Measurements from ENCODE around the gene KIZ. TPM values are rescaled to one million over a fixed set of nuclear protein-coding genes. Genes with fewer than 3 reads are reported as not detected.

Gene KIZ
- total RNA-seq, 4 donors from 2014 or later = 23.2 to 58.7 (median 28.3) TPM

GRCh38 chr20:21133917-21134622 is 8.2 kb downstream of the KIZ start:
- Histone ChIP-seq H3K36me3 (no peaks in the 10 kb centered on the region), H3K27me3 (no peaks in the 10 kb centered on the region), H3K4me3 (no peak overlapping the region), H3K9me3 (no peaks in the 10 kb centered on the region), H3K27ac (no peak overlapping the region), H3K4me1 (no peaks in the 10 kb centered on the region)
- TF ChIP-seq POLR2A (IDR thresholded peaks at IDR 0.05) = no peak
- TF ChIP-seq CTCF (IDR thresholded peaks at IDR 0.05) = no peak
- DNase-seq = no peak
- intact Hi-C loops (cut with DNase I; ENCODE audit: low total_unique reads) = loop anchor here (10.0 kb wide), 1 partner anchor 91 kb away; no protein-coding TSS in a partner anchor

DNA sequence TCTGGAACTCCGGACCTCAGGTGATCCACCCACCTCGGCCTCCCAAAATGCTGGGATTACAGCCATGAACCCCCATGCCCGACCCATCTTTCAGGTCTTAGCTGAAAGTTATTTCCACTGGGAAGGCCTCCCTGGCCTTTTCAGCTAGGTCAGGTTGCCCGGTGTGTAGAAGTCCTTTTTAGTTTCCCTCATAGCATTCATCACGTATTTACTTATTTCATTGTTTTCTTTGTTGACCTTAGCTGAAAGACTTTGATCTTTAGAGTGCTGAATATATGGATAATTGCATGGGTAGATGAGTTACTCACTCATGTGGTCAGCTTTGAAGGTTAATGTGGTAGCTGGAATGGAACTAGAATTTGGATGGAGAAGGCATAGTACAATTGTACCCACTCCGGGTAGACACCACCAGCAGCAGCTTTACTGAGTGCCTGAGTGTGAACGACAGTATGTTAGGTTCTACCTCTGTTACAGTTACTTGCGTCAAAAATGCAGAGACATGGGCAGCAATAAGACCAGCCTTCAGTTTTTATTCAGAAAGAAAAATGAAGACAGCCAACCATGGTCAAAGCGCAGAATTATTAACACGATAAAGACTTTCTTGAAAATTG is 9.1 kb downstream of the KIZ start:
- Histone ChIP-seq H3K36me3 (no peaks in the 10 kb centered on the region), H3K27ac (no peak overlapping the region), H3K9me3 (no peaks in the 10 kb centered on the region), H3K4me1 (no peaks in the 10 kb centered on the region), H3K4me3 (no peak overlapping the region), H3K27me3 (no peaks in the 10 kb centered on the region)
- intact Hi-C loops (cut with DNase I; ENCODE audit: low total_unique reads) = loop anchor here (10.0 kb wide), 1 partner anchor 90 kb away; no protein-coding TSS in a partner anchor
- DNase-seq = no peak
- TF ChIP-seq CTCF (IDR thresholded peaks at IDR 0.05) = no peak
- TF ChIP-seq POLR2A (IDR thresholded peaks at IDR 0.05) = no peak

DNA sequence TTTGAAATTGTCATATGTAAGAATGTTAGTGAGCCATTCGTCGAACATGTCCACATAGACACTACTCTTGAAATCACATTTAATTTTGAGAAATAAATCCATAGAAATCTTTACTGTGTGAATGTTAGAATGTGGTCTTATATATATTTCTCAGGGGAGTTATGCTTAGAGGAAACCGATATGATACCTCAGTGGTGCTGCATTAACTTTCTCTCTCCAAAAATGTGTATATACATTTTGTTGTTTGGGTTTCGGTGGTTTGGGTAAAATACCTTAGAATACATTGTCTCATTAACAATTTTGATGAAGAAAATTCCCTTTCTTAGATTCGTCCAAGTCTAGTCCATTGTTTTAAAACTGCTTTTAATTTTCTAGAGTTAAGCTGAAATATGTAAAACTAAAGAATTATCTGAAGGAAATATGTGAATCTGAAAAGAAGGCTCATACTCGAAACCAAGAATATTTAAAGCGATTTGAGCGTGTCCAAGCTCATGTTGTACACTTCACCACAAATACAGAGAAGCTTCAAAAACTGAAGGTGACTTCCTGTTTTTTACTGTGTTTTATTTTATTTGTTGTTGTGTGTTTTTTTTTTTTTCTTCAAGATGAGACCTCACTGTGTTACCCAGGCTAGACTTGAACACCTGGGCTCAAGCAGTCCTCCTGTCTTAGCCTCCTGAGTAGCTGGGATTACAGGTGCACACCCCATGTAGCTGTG is 10.3 kb downstream of the KIZ start:
- no peaks in the 10 kb centered on the region for H3K9me3 ChIP-seq
- DNase-seq = no peak
- no peak overlapping the region for H3K4me3 ChIP-seq
- no peaks in the 10 kb centered on the region for H3K36me3 ChIP-seq
- intact Hi-C loops (cut with DNase I; ENCODE audit: low total_unique reads) = loop anchor here (10.0 kb wide), 1 partner anchor 89 kb away; no protein-coding TSS in a partner anchor
- H3K4me1 ChIP-seq = no peaks in the 10 kb centered on the region
- no peak overlapping the region for H3K27ac ChIP-seq
- TF ChIP-seq CTCF (IDR thresholded peaks at IDR 0.05) (no peak), POLR2A (IDR thresholded peaks at IDR 0.05) (no peak)
- H3K27me3 ChIP-seq = no peaks in the 10 kb centered on the region

DNA sequence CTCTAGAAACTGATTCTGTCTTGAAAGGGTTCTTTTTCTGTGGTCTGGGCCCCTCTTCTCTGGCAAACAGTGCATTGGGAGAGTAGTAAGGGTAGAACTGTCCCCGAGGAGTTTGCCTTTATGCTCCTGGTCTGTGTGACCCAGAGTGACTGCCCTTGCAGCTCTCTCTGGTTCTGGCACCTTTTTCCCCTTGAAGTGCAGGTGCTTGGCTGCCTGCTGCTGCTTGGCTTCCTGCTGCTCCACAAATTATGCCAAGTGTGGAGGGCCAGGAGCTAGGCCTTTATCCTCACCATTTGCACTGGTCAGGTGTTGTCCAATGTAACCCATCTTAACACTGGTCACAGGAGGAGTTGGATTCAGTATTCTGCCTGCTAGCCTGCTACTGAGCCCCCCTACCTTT is 11.2 kb downstream of the KIZ start:
- no peak for DNase-seq
- Histone ChIP-seq H3K27me3 (no peaks in the 10 kb centered on the region), H3K4me1 (no peaks in the 10 kb centered on the region), H3K36me3 (no peaks in the 10 kb centered on the region), H3K4me3 (no peak overlapping the region), H3K9me3 (no peaks in the 10 kb centered on the region), H3K27ac (no peak overlapping the region)
- intact Hi-C loops (cut with DNase I; ENCODE audit: low total_unique reads) = loop anchor here (10.0 kb wide), 1 partner anchor 88 kb away; no protein-coding TSS in a partner anchor
- TF ChIP-seq CTCF (IDR thresholded peaks at IDR 0.05) (no peak), POLR2A (IDR thresholded peaks at IDR 0.05) (no peak)
